ENCODE measurements around the gene RCL1. TPM values are rescaled to one million over a fixed set of nuclear protein-coding genes. Genes with fewer than 3 reads are reported as not detected.
A peak's percentile ranks its signal among the peaks of the same experiment; 100 is the strongest.

The RCL1 gene, protein sequence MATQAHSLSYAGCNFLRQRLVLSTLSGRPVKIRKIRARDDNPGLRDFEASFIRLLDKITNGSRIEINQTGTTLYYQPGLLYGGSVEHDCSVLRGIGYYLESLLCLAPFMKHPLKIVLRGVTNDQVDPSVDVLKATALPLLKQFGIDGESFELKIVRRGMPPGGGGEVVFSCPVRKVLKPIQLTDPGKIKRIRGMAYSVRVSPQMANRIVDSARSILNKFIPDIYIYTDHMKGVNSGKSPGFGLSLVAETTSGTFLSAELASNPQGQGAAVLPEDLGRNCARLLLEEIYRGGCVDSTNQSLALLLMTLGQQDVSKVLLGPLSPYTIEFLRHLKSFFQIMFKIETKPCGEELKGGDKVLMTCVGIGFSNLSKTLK
- polyA plus RNA-seq (2011; rRNA removed), result 3.7 and 5.1 TPM in 2 replicates
- polyA minus RNA-seq (2011; rRNA and poly(A)+ RNA removed), result 5.1 and 8.9 TPM in 2 replicates

GRCh38 chr9:4792572-4793458, at the start of gene RCL1:
RCL1 (plus strand) TSS chr9:4792944; CDS start chr9:4793092, 148 bp downstream.
- Histone ChIP-seq H3K4me3 (ENCODE audit: low read depth, low read length) (peak within 1 kb of the TSS; percentile 97), H3K36me3 (ENCODE audit: control insufficient read depth, insufficient read depth, low read length) (no peaks in the 10 kb centered on the region), H3K27me3 (ENCODE audit: control insufficient read depth, insufficient read depth, low read length) (0 out of 2 replicates have a peak, but pooled peaks cover 3% of the 10 kb centered on the region)
- peak; percentile 62 for DNase-seq (ENCODE audit: low read depth)
- TF ChIP-seq, protein P1, sequence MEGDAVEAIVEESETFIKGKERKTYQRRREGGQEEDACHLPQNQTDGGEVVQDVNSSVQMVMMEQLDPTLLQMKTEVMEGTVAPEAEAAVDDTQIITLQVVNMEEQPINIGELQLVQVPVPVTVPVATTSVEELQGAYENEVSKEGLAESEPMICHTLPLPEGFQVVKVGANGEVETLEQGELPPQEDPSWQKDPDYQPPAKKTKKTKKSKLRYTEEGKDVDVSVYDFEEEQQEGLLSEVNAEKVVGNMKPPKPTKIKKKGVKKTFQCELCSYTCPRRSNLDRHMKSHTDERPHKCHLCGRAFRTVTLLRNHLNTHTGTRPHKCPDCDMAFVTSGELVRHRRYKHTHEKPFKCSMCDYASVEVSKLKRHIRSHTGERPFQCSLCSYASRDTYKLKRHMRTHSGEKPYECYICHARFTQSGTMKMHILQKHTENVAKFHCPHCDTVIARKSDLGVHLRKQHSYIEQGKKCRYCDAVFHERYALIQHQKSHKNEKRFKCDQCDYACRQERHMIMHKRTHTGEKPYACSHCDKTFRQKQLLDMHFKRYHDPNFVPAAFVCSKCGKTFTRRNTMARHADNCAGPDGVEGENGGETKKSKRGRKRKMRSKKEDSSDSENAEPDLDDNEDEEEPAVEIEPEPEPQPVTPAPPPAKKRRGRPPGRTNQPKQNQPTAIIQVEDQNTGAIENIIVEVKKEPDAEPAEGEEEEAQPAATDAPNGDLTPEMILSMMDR (IDR thresholded peaks at IDR 0.05; ENCODE audit: insufficient read depth, low read depth, low read length), result no peak
- POLR2A ChIA-PET, result no interaction called here
- CTCF ChIA-PET, result interaction anchor here (1.0 to 1.7 kb wide), 9 partner anchors 25 to 195 kb away, joined by 3 to 10 read pairs (median 5); partner anchors contain the start of gene JAK2

DNA sequence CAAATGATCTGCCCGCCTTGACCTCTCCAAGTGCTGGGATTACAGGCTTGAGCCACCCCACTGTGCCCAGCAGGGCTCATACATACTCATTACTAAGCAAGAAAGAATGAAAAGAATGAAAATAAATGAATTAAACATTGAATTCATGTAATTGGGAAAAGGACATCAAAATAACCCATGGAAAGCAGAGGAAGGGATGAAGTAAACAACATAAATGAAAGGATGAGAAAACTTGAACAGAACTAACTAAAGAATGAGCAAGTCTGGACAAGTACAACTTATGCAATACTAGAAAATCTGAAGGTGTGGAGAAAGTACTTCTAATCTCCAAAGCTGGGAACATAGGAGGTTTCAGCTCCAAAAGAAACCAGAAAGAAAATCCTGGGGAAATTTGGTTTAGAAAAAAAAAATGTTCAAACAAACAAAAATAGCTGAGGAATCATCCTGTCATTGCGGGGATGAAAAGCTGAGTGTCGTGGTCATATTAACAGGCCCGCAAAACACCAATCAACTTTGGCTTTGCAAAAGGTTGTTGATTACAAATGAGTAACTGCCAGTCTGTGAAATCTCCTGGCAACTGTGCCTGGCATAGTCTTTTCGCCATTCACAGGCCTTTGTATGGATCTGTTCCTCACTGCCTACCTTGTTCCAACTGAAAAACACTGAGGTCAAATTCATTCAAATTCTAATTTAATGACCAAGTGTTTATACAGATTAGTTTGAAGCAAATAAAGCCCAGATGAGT, 49.4 kb upstream of the RCL1 start:
- ChIA-PET CTCF (interaction anchor here (0.6 to 2.4 kb wide), 3 partner anchors 13 to 416 kb away, joined by 3 to 9 read pairs (median 3); no protein-coding TSS in a partner anchor), POLR2A (interaction anchor here (0.6 kb wide), 1 partner anchor 51 kb away, joined by 3 read pairs; no protein-coding TSS in a partner anchor)
- no peak overlapping the region for H3K4me3 ChIP-seq (ENCODE audit: low read depth, low read length)
- TF ChIP-seq, protein P1 (IDR thresholded peaks at IDR 0.05; ENCODE audit: insufficient read depth, low read depth, low read length), result no peak
- no peaks in the 10 kb centered on the region for H3K36me3 ChIP-seq (ENCODE audit: control insufficient read depth, insufficient read depth, low read length)
- no peaks in the 10 kb centered on the region for H3K27me3 ChIP-seq (ENCODE audit: control insufficient read depth, insufficient read depth, low read length)
- DNase-seq (ENCODE audit: low read depth), result no peak

- ChIA-PET CTCF (interaction anchor here (1.0 to 1.6 kb wide), 4 partner anchors 9 to 241 kb away, joined by 3 to 11 read pairs (median 4); no protein-coding TSS in a partner anchor), POLR2A (no interaction called here)
- TF ChIP-seq, protein P1 (IDR thresholded peaks at IDR 0.05; ENCODE audit: insufficient read depth, low read depth, low read length), result no peak
- Histone ChIP-seq H3K27me3 (ENCODE audit: control insufficient read depth, insufficient read depth, low read length) (no peaks in the 10 kb centered on the region), H3K36me3 (ENCODE audit: control insufficient read depth, insufficient read depth, low read length) (no peaks in the 10 kb centered on the region), H3K4me3 (ENCODE audit: low read depth, low read length) (no peak overlapping the region)
- DNase-seq (ENCODE audit: low read depth), result no peak
These were observed 46.3 kb upstream of the RCL1 start for GRCh38 chr9:4746278-4747030.

DNA sequence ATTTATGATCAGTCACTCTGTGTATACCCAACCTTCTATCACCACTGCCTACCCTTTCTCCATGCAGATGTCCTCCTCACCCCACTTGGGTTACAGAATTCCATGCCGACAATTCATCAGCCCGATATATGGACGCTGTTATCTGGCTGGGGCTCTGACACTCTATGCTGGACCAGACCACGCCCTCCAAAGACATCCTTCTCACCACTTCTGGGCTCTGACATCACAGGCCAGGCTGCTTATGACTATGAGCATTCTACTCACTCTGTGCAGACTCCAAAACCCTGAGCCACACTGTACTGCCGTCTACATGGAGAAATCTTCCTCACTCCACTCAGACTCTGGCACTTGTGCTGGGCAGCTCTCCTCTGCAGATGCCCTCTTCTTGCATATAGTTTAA, 44.1 kb upstream of the RCL1 start:
- TF ChIP-seq, protein P1 (IDR thresholded peaks at IDR 0.05; ENCODE audit: insufficient read depth, low read depth, low read length), result no peak
- H3K27me3 ChIP-seq (ENCODE audit: control insufficient read depth, insufficient read depth, low read length), result no peaks in the 10 kb centered on the region
- CTCF ChIA-PET, result interaction anchor here (0.7 to 5.0 kb wide), 8 partner anchors 8 to 852 kb away, joined by 3 to 42 read pairs (median 4); no protein-coding TSS in a partner anchor
- H3K4me3 ChIP-seq (ENCODE audit: low read depth, low read length), result no peak overlapping the region
- H3K36me3 ChIP-seq (ENCODE audit: control insufficient read depth, insufficient read depth, low read length), result no peaks in the 10 kb centered on the region
- POLR2A ChIA-PET, result no interaction called here
- no peak for DNase-seq (ENCODE audit: low read depth)
